ENCODE measurements around the gene TOX2. TPM values are rescaled to one million over a fixed set of nuclear protein-coding genes. Genes with fewer than 3 reads are reported as not detected.

The TOX2 gene
- total RNA-seq, 1 donor, result 1.1 TPM

GRCh38 chr20:43987018-43987417 lies 72.4 kb downstream of the TOX2 start:
- Histone ChIP-seq H3K4me1 (ENCODE audit: insufficient read depth, low read length) (no peaks in the 10 kb centered on the region), H2AFZ (ENCODE audit: low read length) (no peak overlapping the region), H3K27me3 (ENCODE audit: insufficient read depth, low read length) (no peaks in the 10 kb centered on the region), H3K79me2 (ENCODE audit: insufficient read depth, low read length) (no peaks in the 10 kb centered on the region), H3K9me3 (ENCODE audit: low read depth, low read length) (no peaks in the 10 kb centered on the region), H3K4me3 (ENCODE audit: insufficient read depth, low read length) (no peak overlapping the region), H4K20me1 (ENCODE audit: insufficient read depth, low read length) (no peaks in the 10 kb centered on the region), H3K36me3 (ENCODE audit: insufficient read depth, low read length) (no peaks in the 10 kb centered on the region), H3K27ac (ENCODE audit: low read depth, low read length) (no peak overlapping the region), H3K4me2 (ENCODE audit: insufficient read depth, low read length) (no peak overlapping the region)
- TF ChIP-seq, protein P1, sequence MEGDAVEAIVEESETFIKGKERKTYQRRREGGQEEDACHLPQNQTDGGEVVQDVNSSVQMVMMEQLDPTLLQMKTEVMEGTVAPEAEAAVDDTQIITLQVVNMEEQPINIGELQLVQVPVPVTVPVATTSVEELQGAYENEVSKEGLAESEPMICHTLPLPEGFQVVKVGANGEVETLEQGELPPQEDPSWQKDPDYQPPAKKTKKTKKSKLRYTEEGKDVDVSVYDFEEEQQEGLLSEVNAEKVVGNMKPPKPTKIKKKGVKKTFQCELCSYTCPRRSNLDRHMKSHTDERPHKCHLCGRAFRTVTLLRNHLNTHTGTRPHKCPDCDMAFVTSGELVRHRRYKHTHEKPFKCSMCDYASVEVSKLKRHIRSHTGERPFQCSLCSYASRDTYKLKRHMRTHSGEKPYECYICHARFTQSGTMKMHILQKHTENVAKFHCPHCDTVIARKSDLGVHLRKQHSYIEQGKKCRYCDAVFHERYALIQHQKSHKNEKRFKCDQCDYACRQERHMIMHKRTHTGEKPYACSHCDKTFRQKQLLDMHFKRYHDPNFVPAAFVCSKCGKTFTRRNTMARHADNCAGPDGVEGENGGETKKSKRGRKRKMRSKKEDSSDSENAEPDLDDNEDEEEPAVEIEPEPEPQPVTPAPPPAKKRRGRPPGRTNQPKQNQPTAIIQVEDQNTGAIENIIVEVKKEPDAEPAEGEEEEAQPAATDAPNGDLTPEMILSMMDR (IDR thresholded peaks at IDR 0.05; ENCODE audit: extremely low read depth, low read depth, low read length), result no peak
- DNase-seq (ENCODE audit: insufficient read length, low spot score, missing footprints), result no peak

GRCh38 chr20:43987531-43987930 lies 72.9 kb downstream of the TOX2 start:
- no peak overlapping the region for H3K4me2 ChIP-seq (ENCODE audit: insufficient read depth, low read length)
- no peaks in the 10 kb centered on the region for H3K9me3 ChIP-seq (ENCODE audit: low read depth, low read length)
- no peak overlapping the region for H2AFZ ChIP-seq (ENCODE audit: low read length)
- H3K4me1 ChIP-seq (ENCODE audit: insufficient read depth, low read length), result no peaks in the 10 kb centered on the region
- TF ChIP-seq, protein P1 (IDR thresholded peaks at IDR 0.05; ENCODE audit: extremely low read depth, low read depth, low read length), result no peak
- H3K4me3 ChIP-seq (ENCODE audit: insufficient read depth, low read length), result no peak overlapping the region
- no peaks in the 10 kb centered on the region for H3K79me2 ChIP-seq (ENCODE audit: insufficient read depth, low read length)
- no peak for DNase-seq (ENCODE audit: insufficient read length, low spot score, missing footprints)
- H3K27me3 ChIP-seq (ENCODE audit: insufficient read depth, low read length), result no peaks in the 10 kb centered on the region
- no peak overlapping the region for H3K27ac ChIP-seq (ENCODE audit: low read depth, low read length)
- H3K36me3 ChIP-seq (ENCODE audit: insufficient read depth, low read length), result no peaks in the 10 kb centered on the region
- no peaks in the 10 kb centered on the region for H4K20me1 ChIP-seq (ENCODE audit: insufficient read depth, low read length)

- no peaks in the 10 kb centered on the region for H3K36me3 ChIP-seq (ENCODE audit: insufficient read depth, low read length)
- H3K4me1 ChIP-seq (ENCODE audit: insufficient read depth, low read length), result no peaks in the 10 kb centered on the region
- no peaks in the 10 kb centered on the region for H3K79me2 ChIP-seq (ENCODE audit: insufficient read depth, low read length)
- H4K20me1 ChIP-seq (ENCODE audit: insufficient read depth, low read length), result no peaks in the 10 kb centered on the region
- H2AFZ ChIP-seq (ENCODE audit: low read length), result no peak overlapping the region
- H3K4me2 ChIP-seq (ENCODE audit: insufficient read depth, low read length), result no peak overlapping the region
- TF ChIP-seq, protein P1 (IDR thresholded peaks at IDR 0.05; ENCODE audit: extremely low read depth, low read depth, low read length), result no peak
- H3K9me3 ChIP-seq (ENCODE audit: low read depth, low read length), result no peaks in the 10 kb centered on the region
- no peaks in the 10 kb centered on the region for H3K27me3 ChIP-seq (ENCODE audit: insufficient read depth, low read length)
- no peak overlapping the region for H3K27ac ChIP-seq (ENCODE audit: low read depth, low read length)
- DNase-seq (ENCODE audit: insufficient read length, low spot score, missing footprints), result no peak
- no peak overlapping the region for H3K4me3 ChIP-seq (ENCODE audit: insufficient read depth, low read length)
These were observed 73.8 kb downstream of the TOX2 start for GRCh38 chr20:43988451-43988850.

DNA sequence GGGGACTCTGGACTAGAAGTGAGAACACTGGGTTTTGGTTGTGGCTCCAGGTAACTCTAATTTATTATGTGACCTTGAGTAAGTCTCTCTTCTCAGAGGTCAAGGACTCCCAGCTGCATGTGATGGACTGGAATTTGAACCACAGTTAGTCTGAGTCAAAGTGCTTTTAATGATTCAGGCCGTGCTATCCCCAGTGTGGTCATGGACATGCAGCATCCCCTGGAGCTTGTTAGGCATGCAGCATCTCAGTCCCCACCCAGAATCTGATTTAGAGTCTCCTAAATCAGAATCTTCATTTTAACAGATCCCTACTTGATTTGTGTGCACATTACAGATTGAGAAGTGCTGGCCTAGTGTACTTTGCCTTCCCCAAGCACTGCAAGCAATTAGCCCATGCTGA lies 74.2 kb downstream of the TOX2 start:
- Histone ChIP-seq H3K9me3 (ENCODE audit: low read depth, low read length) (no peaks in the 10 kb centered on the region), H3K4me2 (ENCODE audit: insufficient read depth, low read length) (no peak overlapping the region), H3K79me2 (ENCODE audit: insufficient read depth, low read length) (no peaks in the 10 kb centered on the region), H3K27me3 (ENCODE audit: insufficient read depth, low read length) (no peaks in the 10 kb centered on the region), H4K20me1 (ENCODE audit: insufficient read depth, low read length) (no peaks in the 10 kb centered on the region), H3K27ac (ENCODE audit: low read depth, low read length) (no peak overlapping the region), H3K4me3 (ENCODE audit: insufficient read depth, low read length) (no peak overlapping the region), H2AFZ (ENCODE audit: low read length) (no peak overlapping the region), H3K4me1 (ENCODE audit: insufficient read depth, low read length) (no peaks in the 10 kb centered on the region), H3K36me3 (ENCODE audit: insufficient read depth, low read length) (no peaks in the 10 kb centered on the region)
- DNase-seq (ENCODE audit: insufficient read length, low spot score, missing footprints), result no peak
- TF ChIP-seq, protein P1 (IDR thresholded peaks at IDR 0.05; ENCODE audit: extremely low read depth, low read depth, low read length), result peak; percentile 47
